ENCODE results near the gene ASB18. TPM values are rescaled to one million over a fixed set of nuclear protein-coding genes. Genes with fewer than 3 reads are reported as not detected.

ASB18 gene
- total and polyA plus RNA-seq, 2 of the 8 experiments (the other 6 are each of a cell fraction or from before 2014, with no cell fraction given): not detected

DNA sequence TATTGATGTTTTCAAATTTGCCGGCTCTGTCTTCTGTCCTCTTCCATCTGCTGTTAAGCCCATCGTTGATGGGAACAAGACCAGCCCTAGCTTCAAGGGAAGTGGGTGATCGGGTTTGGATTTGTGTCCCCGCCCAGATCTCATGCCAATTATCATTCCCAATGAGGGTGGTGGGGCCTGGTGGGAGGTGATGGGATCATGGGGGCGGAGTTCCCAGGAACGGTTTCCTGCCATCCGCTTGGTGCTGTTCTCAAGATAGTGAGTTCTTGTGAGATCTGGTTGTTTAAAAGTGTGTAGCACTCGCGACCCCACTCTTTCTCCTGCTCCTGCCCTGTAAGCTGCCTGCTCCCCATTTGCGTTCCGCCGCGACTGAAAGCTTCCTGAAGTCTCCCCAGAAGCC is 9.5 kb downstream of the ASB18 start (continued):
- TF ChIP-seq CTCF (IDR thresholded peaks at IDR 0.05; ENCODE audit: control extremely low read depth in 1 of 3, insufficient read depth in 1 of 3, low read depth in 1 of 3, low read length in 3 of 3) (no peak), SRF (IDR thresholded peaks at IDR 0.05; ENCODE audit: low read depth, low read length) (no peak), ASH2L (IDR thresholded peaks at IDR 0.05; ENCODE audit: low read length) (no peak), RXRA (IDR thresholded peaks at IDR 0.05; ENCODE audit: insufficient read depth, low read depth, low read length) (no peak), BRCA1 (IDR thresholded peaks at IDR 0.05; ENCODE audit: low read depth, low read length) (no peak)

Data from H1 (cell line).